NCI-H2029 (cell line): ENCODE measurements around the gene RAB24.
A peak's percentile ranks its signal among the peaks of the same experiment; 100 is the strongest.
"Not testable (repeated sequence)": the region's sequence is repeated elsewhere in the genome, so short reads cannot be mapped to it uniquely, and the experiment has no call there.

Experiments used
- DNase-seq: peaks from one replicate; lab custom pipeline; 2025; lab: John Stamatoyannopoulos, UW

RAB24 gene

DNA sequence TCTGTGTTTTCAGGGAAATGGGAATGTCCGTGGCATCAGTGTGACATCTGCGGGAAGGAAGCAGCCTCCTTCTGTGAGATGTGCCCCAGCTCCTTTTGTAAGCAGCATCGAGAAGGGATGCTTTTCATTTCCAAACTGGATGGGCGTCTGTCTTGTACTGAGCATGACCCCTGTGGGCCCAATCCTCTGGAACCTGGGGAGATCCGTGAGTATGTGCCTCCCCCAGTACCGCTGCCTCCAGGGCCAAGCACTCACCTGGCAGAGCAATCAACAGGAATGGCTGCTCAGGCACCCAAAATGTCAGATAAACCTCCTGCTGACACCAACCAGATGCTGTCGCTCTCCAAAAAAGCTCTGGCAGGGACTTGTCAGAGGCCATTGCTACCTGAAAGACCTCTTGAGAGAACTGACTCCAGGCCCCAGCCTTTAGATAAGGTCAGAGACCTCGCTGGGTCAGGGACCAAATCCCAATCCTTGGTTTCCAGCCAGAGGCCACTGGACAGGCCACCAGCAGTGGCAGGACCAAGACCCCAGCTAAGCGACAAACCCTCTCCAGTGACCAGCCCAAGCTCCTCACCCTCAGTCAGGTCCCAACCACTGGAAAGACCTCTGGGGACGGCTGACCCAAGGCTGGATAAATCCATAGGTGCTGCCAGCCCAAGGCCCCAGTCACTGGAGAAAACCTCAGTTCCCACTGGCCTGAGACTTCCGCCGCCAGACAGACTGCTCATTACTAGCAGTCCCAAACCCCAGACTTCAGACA lies 9.5 kb downstream of the RAB24 start:
- no peak for DNase-seq

DNA sequence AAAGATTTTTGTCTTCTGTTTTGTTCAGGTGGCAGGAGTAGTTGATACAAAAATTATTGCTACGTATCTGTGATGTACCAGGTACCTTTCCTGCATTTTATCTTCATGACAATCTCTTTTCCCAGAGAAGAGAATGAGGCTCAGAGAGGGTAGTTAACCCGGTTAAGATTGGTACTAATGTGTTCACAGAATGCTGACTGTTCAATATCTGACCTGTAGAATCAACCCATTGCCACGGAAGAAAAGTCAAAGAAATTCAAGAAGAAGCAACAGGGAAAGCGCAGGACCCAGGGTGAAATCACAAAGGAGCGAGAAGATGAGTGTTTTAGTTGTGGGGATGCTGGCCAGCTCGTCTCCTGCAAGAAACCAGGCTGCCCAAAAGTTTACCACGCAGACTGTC lies 11.8 kb downstream of the RAB24 start:
- DNase-seq: no peak

DNA sequence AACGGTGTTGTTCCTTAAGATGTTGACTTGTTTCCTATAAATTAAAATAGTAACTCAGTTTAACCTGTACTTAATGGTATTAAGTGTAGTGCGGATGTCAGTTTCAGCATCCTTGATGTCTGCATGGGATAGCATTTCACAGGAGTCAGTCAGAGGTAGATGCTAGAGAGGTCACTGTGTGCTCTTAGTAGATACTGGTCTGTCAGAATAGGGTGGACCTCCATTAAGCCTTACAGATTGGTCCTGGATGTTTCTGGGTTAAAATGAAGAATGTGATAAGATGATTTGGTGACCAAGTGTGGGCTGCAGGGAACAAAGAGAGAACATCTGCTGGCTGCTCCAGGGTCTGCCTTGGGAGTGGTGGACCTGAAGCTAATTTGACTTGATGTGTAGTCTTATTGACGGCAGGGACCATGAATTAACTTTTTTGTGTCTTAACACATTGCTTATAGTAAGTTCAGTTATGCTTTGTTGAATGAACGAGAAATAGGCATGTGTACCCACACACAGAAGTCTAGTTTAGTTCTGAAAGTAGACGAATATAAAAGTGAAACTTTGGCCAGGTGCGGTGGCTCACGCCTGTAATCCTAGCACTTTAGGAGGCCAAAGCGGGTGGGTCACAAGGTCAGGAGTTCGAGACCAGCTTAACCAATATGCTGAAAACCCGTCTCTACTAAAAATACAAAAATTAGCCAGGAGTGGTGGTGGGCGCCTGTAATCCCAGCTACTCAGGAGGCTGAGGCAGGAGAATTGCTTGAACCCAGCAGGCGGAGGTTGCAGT lies 12.5 kb downstream of the RAB24 start:
- DNase-seq: no peak

DNA sequence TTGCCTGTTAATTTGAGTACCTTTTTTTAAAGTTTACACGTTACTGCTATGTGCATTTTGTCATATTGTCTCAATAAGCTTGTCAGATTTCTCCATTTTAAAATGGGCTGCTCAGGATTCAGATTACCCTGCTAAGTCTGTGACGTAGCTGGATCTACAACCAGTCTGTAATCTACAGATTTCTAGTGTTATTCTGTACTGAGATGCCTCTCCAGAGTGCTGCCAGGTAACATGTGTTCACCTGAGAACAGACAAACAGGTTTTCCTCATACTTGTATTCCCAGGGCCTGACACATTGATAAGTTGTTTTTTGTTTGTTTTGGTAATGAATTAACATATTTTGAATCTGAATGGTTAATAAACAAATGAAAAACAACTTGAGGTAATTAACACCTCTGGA lies 15.3 kb downstream of the RAB24 start:
- no peak for DNase-seq

DNA sequence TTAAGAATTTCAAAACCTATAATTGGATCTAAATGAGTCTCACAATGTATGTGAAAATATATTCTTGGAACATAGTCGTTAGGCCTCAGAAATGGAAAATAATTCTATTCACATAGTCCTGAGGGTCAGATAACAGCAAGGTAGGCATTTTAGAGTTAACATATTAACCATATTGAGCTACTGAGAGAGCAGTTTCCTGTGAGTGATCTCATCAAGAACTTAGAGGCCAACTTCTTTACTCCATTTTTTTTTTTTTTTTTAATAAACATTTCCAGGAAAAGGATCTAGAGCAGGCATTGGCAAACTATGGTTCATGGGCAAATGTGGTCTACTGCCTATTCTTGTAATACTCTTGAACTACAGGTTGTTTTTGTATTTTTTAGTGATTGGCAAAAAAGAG lies 26.6 kb downstream of the RAB24 start:
- DNase-seq: no peak

DNA sequence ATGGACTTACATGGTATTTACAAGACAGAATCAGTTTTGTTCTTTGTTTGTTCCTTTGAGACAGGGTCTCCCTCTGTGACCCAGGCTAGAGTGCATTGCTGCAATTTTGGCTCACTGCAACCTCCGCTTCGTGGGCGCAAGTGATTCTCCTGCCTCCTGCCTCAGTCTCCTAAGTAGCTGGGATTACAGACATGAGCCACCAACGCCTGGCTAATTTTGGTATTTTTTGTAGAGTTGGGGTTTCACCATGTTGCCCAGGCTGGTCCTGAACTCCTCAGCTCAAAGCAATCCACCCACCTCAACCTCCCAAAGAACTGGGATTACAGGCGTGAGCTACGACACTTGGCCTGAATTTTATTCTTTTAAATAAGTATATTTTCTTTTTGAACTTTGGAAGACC lies 27.6 kb downstream of the RAB24 start:
- DNase-seq: no peak

DNA sequence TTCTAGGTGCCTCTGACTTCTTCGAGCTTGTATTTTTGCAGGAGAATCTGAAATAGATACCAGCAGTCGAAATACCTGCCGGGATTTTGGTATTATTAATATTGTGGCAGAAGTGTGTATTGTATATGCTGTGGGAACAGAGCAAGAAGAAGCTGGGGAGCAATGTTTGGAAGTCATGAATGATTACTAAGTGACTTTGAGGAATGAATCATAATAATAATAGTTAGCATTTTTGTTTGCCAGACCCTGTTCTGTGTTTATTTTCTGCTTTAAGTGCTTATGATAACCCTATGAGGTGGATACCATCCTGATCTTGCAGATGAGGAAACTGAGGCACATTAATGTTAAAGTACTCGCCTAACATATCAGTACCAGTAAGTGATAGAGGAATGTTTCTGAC lies 32.4 kb downstream of the RAB24 start:
- DNase-seq: no peak

DNA sequence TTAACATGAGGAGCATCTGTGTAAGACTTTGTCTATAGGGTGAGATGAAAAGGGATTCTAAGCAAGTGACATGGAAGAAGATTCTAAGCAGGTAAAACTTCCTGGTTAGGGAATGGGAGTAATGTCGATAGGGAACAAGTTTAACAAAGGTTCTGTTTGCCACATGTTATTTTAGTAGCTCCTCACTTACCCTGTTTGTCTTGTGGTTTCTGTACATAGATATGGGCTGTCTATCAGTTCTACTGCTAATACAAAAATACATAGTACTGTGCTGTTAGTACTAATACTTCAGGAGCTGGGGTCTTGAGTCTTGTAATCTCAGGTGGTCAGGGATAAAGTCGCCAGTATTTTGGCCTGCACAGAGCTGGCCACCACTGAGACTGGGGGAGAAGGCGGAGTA lies 32.9 kb downstream of the RAB24 start:
- no peak for DNase-seq

DNA sequence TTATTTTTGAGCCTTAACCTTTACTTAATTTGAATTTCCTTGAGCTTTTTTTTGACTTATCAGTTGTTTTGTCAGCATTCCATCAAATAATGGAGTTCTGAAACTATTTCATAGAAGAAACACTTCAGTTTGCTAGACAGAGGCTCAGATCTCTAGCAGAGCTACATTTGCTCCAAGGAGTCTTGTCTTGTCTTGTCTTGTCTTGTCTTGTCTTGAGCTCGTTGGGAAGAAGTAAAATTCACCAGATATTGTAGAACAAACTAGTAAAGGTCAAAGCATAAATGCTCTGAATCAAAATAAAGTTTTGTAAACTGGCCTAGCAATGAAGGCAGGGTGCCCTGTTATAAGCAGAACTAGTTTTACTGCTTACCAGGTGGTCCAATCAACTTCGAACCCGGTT lies 33.5 kb downstream of the RAB24 start:
- no peak for DNase-seq

DNA sequence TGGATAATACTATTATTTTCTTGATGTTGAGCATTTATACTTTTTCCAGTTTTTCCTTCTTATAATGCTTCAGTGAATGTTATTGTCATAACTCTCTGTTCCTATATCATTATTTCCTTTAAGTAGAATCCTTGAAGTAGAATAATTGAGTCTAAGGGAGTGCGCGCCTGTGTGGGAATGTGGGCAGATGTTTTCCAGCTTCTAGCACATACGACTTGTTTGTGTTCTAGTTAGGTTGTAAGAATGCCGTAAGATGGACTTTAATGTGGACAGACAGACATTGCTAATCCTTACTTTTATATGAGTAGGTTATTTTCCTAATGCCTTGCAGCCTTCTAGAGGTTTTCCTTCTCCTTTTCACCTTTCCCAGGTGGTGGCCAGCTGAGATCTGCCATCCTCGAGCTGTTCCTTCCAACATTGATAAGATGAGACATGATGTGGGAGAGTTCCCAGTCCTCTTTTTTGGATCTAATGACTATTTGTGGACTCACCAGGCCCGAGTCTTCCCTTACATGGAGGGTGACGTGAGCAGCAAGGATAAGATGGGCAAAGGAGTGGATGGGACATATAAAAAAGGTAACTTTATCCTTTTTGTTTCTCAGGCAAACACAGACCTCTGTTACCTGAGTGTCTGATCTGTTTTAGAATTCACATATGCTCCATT lies 34.2 kb downstream of the RAB24 start:
- DNase-seq: no peak

DNA sequence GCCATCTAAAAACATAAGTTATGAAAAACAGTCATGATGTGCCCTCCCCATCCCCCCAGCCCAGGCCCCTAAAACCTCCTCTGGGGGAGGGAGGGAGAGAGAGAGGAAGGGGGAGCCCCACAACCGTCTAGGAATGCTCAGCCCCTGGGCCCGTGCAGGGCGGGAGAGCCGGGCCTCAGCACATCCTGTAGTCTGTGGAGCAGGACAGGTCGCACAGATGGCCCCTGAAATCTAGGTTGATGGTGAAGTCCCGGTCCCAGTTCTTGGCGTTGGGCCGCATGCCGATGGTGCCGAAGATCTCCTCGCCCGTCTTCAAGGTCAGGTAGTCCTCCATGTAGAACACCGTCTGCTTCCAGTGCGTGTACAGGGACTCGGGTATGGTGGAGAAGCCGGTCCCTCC lies 38.1 kb downstream of the RAB24 start:
- DNase-seq: no peak

DNA sequence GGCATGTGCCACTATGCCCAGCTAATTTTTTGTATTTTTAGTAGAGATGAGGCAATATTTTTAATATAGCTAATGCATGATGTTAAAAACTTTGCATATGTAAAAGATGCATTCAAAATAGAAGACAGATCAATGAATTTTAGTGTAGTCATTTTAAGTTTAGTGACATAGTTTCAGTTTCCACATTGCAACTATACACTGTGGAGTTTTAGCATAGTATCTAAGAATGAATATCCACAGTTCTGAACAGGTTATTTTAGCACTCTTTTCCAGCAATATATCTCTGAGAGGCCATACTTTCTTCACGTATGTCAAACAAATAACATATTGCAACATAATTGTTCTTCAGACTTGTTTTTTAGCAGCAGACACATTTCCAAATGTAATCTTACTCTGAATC lies 39.3 kb downstream of the RAB24 start:
- no peak for DNase-seq

DNA sequence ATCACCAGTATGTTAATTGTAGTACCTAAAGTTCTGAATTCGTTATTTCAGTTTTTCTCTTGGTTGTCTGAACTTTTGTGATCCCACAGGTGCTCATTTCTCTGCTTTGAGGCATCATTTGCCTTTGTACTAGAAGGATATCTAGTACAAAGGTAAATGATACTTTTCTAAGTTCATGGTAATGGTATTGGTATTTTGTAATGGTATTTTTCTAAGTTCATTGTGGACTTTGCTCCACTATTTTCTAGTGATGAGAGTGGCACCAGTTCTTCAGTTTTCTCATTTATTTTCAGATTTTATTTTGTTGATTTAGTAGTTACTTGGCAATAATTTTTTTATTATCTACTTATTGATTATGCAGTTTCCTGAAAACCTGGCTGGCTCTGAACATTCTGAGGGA lies 42.0 kb downstream of the RAB24 start:
- DNase-seq: no peak

DNA sequence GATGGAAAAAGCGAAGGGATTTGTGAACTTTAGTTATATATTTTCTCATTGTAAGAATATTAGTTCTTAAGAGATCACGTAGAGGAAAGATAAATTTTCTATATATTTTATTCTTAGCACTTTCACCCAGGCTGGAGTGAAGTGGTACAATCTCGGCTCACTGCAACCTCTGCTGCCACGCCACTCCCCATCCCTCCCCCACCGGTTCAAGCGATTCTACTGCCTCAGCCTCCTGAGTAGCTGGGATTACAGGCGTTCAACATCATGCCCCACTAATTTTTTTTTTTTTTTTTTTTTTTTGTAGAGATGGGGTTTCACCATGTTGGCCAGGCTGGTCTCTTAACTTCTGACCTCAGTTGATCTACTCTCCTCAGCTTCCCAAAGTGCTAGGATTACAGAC lies 42.6 kb downstream of the RAB24 start:
- DNase-seq: no peak

DNA sequence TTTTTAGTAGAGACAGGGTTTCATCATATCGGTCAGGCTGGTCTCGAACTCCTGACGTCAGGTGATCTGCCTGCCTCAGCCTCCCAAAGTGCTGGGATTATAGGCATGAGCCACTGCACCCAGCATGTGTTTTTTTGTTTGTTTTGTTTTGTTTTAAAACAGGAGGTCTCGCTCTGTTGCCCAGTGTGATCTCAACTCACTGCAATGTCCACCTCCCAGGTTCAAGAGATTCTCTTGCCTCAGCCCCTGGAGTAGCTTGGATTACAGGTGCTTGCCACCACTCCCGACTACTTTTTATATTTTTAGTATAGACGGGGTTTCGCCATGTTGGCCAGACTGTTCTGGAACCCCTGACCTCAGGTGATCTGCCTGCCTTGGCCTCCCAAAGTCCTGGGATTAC lies 44.8 kb downstream of the RAB24 start:
- not testable (repeated sequence) for DNase-seq

DNA sequence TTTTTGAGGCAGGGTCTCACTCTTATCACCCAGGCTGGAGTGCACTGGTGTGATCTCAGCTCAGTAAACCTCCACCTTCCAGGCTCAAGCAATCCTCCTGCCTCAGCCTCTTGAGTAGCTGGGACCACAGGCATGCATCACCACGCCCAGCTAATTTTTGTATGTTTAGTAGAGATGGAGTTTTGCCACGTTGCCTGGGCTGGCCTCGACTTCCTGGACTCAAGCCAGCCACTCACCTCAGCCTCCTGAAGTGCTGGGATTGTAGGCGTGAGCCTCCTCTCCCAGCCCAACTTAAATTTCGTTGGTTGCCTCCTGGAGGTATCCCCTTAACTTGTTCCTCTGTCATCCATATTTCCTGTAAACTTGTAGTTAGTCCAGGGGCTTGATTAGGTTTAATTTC lies 47.2 kb downstream of the RAB24 start:
- peak; percentile 14 for DNase-seq

DNA sequence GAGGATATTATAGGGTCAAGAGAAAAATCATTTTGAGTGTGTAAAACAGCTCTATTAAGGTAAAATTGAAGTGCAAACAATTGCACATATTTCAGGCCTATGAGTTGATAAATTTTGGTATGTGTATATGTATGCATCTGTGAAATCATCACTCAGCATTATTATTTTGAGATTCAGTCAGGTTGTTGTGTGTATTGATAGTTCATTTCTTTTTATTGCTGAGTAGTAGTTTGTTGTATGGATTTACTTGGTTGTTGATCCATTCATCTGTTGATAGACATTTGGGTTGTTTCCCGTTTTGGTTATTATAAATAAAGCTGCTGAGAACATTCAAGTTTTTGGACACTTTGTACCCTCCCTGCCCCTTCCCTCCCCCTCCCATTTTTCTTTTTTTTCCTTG lies 50.3 kb downstream of the RAB24 start:
- no peak for DNase-seq
